ENCODE data around the gene TAF4B. TPM values are rescaled to one million over a fixed set of nuclear protein-coding genes. Genes with fewer than 3 reads are reported as not detected.

TAF4B gene
- total and polyA plus RNA-seq, 2 of the 8 experiments (the other 6 are each of a cell fraction or from before 2014, with no cell fraction given), result 9.3 to 19.8 TPM

DNA sequence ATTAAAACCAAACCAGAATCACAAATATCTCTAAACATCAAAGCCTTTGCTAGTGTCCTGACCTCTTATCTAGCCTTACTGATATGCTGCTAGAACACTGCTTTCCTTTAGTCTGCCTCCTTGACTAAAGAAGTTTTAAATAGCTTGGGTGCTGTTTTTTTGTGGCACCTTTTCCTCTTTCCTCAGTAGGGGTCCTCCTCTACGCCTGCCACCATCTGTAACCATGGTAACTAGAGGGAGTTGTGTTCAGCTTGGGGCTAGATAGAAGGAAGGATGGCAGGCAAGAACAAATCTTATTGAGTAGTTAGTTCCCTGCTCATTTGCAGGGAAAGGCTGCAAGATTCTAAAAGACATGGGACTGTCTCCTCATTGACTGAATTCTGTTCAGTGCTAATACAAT lies 86.0 kb downstream of the TAF4B start (continued):
- TF ChIP-seq, protein P1, sequence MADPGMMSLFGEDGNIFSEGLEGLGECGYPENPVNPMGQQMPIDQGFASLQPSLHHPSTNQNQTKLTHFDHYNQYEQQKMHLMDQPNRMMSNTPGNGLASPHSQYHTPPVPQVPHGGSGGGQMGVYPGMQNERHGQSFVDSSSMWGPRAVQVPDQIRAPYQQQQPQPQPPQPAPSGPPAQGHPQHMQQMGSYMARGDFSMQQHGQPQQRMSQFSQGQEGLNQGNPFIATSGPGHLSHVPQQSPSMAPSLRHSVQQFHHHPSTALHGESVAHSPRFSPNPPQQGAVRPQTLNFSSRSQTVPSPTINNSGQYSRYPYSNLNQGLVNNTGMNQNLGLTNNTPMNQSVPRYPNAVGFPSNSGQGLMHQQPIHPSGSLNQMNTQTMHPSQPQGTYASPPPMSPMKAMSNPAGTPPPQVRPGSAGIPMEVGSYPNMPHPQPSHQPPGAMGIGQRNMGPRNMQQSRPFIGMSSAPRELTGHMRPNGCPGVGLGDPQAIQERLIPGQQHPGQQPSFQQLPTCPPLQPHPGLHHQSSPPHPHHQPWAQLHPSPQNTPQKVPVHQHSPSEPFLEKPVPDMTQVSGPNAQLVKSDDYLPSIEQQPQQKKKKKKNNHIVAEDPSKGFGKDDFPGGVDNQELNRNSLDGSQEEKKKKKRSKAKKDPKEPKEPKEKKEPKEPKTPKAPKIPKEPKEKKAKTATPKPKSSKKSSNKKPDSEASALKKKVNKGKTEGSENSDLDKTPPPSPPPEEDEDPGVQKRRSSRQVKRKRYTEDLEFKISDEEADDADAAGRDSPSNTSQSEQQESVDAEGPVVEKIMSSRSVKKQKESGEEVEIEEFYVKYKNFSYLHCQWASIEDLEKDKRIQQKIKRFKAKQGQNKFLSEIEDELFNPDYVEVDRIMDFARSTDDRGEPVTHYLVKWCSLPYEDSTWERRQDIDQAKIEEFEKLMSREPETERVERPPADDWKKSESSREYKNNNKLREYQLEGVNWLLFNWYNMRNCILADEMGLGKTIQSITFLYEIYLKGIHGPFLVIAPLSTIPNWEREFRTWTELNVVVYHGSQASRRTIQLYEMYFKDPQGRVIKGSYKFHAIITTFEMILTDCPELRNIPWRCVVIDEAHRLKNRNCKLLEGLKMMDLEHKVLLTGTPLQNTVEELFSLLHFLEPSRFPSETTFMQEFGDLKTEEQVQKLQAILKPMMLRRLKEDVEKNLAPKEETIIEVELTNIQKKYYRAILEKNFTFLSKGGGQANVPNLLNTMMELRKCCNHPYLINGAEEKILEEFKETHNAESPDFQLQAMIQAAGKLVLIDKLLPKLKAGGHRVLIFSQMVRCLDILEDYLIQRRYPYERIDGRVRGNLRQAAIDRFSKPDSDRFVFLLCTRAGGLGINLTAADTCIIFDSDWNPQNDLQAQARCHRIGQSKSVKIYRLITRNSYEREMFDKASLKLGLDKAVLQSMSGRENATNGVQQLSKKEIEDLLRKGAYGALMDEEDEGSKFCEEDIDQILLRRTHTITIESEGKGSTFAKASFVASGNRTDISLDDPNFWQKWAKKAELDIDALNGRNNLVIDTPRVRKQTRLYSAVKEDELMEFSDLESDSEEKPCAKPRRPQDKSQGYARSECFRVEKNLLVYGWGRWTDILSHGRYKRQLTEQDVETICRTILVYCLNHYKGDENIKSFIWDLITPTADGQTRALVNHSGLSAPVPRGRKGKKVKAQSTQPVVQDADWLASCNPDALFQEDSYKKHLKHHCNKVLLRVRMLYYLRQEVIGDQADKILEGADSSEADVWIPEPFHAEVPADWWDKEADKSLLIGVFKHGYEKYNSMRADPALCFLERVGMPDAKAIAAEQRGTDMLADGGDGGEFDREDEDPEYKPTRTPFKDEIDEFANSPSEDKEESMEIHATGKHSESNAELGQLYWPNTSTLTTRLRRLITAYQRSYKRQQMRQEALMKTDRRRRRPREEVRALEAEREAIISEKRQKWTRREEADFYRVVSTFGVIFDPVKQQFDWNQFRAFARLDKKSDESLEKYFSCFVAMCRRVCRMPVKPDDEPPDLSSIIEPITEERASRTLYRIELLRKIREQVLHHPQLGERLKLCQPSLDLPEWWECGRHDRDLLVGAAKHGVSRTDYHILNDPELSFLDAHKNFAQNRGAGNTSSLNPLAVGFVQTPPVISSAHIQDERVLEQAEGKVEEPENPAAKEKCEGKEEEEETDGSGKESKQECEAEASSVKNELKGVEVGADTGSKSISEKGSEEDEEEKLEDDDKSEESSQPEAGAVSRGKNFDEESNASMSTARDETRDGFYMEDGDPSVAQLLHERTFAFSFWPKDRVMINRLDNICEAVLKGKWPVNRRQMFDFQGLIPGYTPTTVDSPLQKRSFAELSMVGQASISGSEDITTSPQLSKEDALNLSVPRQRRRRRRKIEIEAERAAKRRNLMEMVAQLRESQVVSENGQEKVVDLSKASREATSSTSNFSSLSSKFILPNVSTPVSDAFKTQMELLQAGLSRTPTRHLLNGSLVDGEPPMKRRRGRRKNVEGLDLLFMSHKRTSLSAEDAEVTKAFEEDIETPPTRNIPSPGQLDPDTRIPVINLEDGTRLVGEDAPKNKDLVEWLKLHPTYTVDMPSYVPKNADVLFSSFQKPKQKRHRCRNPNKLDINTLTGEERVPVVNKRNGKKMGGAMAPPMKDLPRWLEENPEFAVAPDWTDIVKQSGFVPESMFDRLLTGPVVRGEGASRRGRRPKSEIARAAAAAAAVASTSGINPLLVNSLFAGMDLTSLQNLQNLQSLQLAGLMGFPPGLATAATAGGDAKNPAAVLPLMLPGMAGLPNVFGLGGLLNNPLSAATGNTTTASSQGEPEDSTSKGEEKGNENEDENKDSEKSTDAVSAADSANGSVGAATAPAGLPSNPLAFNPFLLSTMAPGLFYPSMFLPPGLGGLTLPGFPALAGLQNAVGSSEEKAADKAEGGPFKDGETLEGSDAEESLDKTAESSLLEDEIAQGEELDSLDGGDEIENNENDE (IDR thresholded peaks at IDR 0.05; ENCODE audit: insufficient replicate concordance, low read length), result no peak
- no peak for TF ChIP-seq CREB1 (IDR thresholded peaks at IDR 0.05)
- no peak for TF ChIP-seq KDM1A (IDR thresholded peaks at IDR 0.05; ENCODE audit: borderline replicate concordance, low read length)
- no peak for TF ChIP-seq TEAD4 (IDR thresholded peaks at IDR 0.05; ENCODE audit: low read depth, low read length)
- no peak for TF ChIP-seq JUND (IDR thresholded peaks at IDR 0.05; ENCODE audit: low read length)
- no peak for TF ChIP-seq CBX8 (IDR thresholded peaks at IDR 0.05; ENCODE audit: borderline replicate concordance, low read depth, low read length)
- TF ChIP-seq BACH1 (IDR thresholded peaks at IDR 0.05; ENCODE audit: low read length), result no peak
- TF ChIP-seq, protein P2, sequence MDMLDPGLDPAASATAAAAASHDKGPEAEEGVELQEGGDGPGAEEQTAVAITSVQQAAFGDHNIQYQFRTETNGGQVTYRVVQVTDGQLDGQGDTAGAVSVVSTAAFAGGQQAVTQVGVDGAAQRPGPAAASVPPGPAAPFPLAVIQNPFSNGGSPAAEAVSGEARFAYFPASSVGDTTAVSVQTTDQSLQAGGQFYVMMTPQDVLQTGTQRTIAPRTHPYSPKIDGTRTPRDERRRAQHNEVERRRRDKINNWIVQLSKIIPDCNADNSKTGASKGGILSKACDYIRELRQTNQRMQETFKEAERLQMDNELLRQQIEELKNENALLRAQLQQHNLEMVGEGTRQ (IDR thresholded peaks at IDR 0.05; ENCODE audit: low read length), result no peak
- no peak for TF ChIP-seq FOSL1 (IDR thresholded peaks at IDR 0.05; ENCODE audit: insufficient read depth, low read depth, low read length)
